Activated CD8-positive, alpha-beta T cell treated with anti-CD3 and anti-CD28 coated beads, Interleukin-2, amount 10 ng/mL, durations not matched to agents 7 days and 5 days (primary cell): Measurements from ENCODE around the gene RELB. TPM values are rescaled to one million over a fixed set of nuclear protein-coding genes. Genes with fewer than 3 reads are reported as not detected.
A peak's percentile ranks its signal among the peaks of the same experiment; 100 is the strongest.

Experiments
- ATAC-seq: fragments of 150-1000 bp; cut with Tn5 transposase; one replicate; pipeline ENCODE4 v1.10.0; 2021; ENCODE audit warnings: moderate library complexity
- CTCF ChIA-PET: fragments of 350-600 bp; sonication (Branson Sonifier 250); formaldehyde crosslinking; loops from one replicate; lab custom pipeline; 2021; ENCODE audit warnings: antibody characterized with exemption; lab: Charles Lee
- POLR2A ChIA-PET: fragments of 350-600 bp; sonication (Branson Sonifier 250); formaldehyde crosslinking; loops from one replicate; lab custom pipeline; 2021; ENCODE audit warnings: antibody characterized with exemption; lab: Charles Lee
- DNase-seq: peaks from one replicate; pipeline ENCODE4 v3.0.0-alpha.2; 2020
- H3K27ac Mint-ChIP-seq: one replicate; pipeline ENCODE4 v1.8.0; 2021; ENCODE audit warnings: mild to moderate bottlenecking, mixed read lengths
- H3K27me3 Mint-ChIP-seq: one replicate; pipeline ENCODE4 v1.8.0; 2021; ENCODE audit warnings: low read depth, mixed read lengths
- H3K36me3 Mint-ChIP-seq: one replicate; pipeline ENCODE4 v1.8.0; 2021; ENCODE audit warnings: low read depth, mixed read lengths
- H3K4me1 Mint-ChIP-seq: one replicate; pipeline ENCODE4 v1.8.0; 2021; ENCODE audit warnings: low read depth, mixed read lengths
- H3K4me3 Mint-ChIP-seq: one replicate; pipeline ENCODE4 v1.8.0; 2021; ENCODE audit warnings: mild to moderate bottlenecking, mixed read lengths
- H3K9me3 Mint-ChIP-seq: one replicate; pipeline ENCODE4 v1.8.0; 2022; ENCODE audit warnings: mixed read lengths; ENCODE audit not compliant: insufficient read depth
- total RNA-seq, 2 experiments: library from RNA; stranded (reverse); gene quantifications; one replicate each; pipeline ENCODE4 v1.2.3, GENCODE V29; 2021

Gene RELB, protein sequence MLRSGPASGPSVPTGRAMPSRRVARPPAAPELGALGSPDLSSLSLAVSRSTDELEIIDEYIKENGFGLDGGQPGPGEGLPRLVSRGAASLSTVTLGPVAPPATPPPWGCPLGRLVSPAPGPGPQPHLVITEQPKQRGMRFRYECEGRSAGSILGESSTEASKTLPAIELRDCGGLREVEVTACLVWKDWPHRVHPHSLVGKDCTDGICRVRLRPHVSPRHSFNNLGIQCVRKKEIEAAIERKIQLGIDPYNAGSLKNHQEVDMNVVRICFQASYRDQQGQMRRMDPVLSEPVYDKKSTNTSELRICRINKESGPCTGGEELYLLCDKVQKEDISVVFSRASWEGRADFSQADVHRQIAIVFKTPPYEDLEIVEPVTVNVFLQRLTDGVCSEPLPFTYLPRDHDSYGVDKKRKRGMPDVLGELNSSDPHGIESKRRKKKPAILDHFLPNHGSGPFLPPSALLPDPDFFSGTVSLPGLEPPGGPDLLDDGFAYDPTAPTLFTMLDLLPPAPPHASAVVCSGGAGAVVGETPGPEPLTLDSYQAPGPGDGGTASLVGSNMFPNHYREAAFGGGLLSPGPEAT
- total RNA-seq, result 10 to 100 TPM in 1 of 2 experiments, 1 to 10 TPM in 1; 8.7 to 10.2 TPM

DNA sequence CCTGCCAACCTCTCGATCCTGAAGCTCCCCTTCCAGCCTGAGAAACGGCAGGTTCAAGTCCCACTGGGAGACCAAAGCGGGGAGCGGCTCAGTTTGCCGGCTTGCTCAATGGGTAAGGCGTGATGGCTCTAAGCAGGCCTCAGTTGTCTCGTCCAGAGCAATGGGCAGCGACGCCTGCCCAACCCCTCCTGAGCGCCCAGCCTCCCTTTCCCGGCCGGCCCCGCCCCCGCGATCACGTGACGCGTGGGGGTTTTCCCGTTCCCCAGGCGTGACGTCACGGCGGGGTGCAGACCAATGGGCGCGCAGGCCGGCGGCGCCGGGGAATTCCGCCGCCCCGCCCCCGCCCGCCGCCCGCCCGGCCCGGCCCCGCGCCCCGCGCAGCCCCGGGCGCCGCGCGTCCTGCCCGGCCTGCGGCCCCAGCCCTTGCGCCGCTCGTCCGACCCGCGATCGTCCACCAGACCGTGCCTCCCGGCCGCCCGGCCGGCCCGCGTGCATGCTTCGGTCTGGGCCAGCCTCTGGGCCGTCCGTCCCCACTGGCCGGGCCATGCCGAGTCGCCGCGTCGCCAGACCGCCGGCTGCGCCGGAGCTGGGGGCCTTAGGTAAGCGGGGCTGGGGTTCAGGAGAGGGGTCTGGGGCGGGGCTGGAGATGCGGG, at the start of gene RELB:
TSS of gene RELB (plus strand) at position 378 of the 653 bp plus-strand sequence. CDS start at position 494, 116 bp downstream.
- H3K9me3 Mint-ChIP-seq, result no peaks in the 10 kb centered on the region
- ChIA-PET POLR2A (interaction anchor here (0.5 to 2.8 kb wide), 14 partner anchors 9 to 153 kb away, joined by 3 to 26 read pairs (median 4); partner anchors contain the start of genes CLASRP and PPP1R37), CTCF (interaction anchor here (1.0 to 1.5 kb wide), 3 partner anchors 12 to 218 kb away, joined by 3 to 4 read pairs (median 4); no protein-coding TSS in a partner anchor)

DNA sequence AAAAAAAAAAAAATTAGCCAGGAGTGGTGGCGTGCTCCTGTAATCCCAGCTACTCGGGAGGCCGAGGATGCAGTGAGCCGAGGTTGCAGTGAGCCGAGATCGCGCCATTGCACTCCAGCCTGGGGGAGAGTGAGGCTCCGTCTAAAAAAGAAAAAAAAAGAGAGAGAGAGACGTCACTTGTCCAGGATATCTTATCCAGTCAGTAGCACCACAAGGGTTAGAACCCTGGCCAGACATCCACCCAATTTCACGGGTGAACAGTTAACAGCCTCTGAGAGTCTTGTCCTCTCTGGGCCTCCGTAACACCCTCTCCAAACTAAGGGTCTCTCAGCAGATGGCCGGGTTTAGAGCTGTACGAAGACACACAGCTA, 47.0 kb upstream of the RELB start:
- no peaks in the 10 kb centered on the region for H3K36me3 Mint-ChIP-seq
- DNase-seq, result no peak
- H3K4me1 Mint-ChIP-seq, result peaks cover 39% of the 10 kb centered on the region
- POLR2A ChIA-PET, result interaction anchor here (0.7 to 1.5 kb wide), 6 partner anchors 10 to 204 kb away, joined by 3 to 9 read pairs (median 4); partner anchors contain the start of genes APOC1, RELB and TOMM40
- CTCF ChIA-PET, result interaction anchor here (1.1 to 2.9 kb wide), 5 partner anchors 43 to 300 kb away, joined by 3 to 34 read pairs (median 5); partner anchors contain the start of genes APOE and CLASRP
- ATAC-seq, result no peak
- H3K27ac Mint-ChIP-seq, result peak overlapping the region; percentile 98
- no peaks in the 10 kb centered on the region for H3K9me3 Mint-ChIP-seq
- H3K27me3 Mint-ChIP-seq, result no peaks in the 10 kb centered on the region
- H3K4me3 Mint-ChIP-seq, result peak overlapping the region; percentile 95

More for the DNA sequence above, at the start of gene RELB:
- H3K27ac Mint-ChIP-seq, result peak within 1 kb of the TSS; percentile 99
- ATAC-seq (peak; percentile 78), DNase-seq (peak; percentile 92)
- H3K27me3 Mint-ChIP-seq, result no peaks in the 10 kb centered on the region
- H3K4me3 Mint-ChIP-seq, result peak within 1 kb of the TSS; percentile 92
- H3K4me1 Mint-ChIP-seq, result peaks cover 15% of the 10 kb centered on the region
- H3K36me3 Mint-ChIP-seq, result peaks cover 3% of the 10 kb centered on the region

DNA sequence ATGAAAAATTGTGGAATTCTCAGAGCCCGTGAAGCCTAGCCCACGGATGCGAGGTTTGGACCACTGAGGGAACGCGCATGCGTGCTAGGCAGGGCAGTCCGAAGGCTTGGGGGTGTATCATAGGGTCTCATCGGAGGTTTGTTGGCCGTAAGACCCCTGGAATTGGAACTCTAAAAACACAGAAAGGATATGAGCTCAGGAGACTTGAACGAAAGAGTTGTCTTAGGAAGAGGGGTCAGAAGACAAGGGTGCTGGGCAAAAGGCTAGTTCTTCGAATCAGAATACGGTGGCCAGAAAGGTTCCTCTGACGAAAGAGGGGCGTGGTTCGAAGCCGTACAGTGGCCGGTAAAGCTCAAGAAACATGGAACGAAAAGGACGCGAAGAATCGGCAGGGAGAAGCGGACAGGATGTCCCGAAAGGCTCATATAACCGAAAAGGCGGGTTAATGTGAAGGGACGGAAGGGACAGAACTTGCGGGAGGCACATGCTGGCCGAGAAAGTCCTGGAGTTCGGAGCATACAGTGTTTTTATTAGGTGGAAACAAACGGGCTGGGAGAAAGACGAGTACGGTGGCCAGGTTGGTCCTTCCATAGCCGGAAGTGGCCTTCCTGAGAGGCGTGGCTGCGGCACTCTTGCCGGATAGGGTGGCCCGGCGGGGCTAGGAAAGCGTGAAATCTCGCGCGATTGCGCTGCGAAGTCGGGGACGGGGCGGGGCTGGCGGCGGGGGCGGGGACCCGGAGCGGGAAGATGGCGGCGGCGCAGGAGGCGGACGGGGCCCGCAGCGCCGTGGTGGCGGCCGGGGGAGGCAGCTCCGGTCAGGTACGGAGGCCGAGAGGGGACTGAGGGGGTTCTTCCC, 46.4 kb upstream of the RELB start, which contains the start of gene CLPTM1:
TSS of gene CLPTM1 (plus strand) at position 732 of the 856 bp plus-strand sequence. CDS start at position 748, 16 bp downstream.
- DNase-seq (peak; percentile 98), ATAC-seq (peak; percentile 93)
- CTCF ChIA-PET, result interaction anchor here (1.1 to 1.2 kb wide), 2 partner anchors 63 to 84 kb away, joined by 3 to 5 read pairs; partner anchors contain the start of gene CLASRP
- no peaks in the 10 kb centered on the region for H3K9me3 Mint-ChIP-seq
- no peaks in the 10 kb centered on the region for H3K36me3 Mint-ChIP-seq
- H3K27ac Mint-ChIP-seq, result peak within 1 kb of the TSS; percentile 98
- peak within 1 kb of the TSS; percentile 95 for H3K4me3 Mint-ChIP-seq
- peaks cover 39% of the 10 kb centered on the region for H3K4me1 Mint-ChIP-seq
- POLR2A ChIA-PET, result interaction anchor here (0.7 to 1.5 kb wide), 8 partner anchors 9 to 311 kb away, joined by 3 to 9 read pairs (median 3); partner anchors contain the start of genes APOC1, PVR, RELB and TOMM40
- H3K27me3 Mint-ChIP-seq, result no peaks in the 10 kb centered on the region

DNA sequence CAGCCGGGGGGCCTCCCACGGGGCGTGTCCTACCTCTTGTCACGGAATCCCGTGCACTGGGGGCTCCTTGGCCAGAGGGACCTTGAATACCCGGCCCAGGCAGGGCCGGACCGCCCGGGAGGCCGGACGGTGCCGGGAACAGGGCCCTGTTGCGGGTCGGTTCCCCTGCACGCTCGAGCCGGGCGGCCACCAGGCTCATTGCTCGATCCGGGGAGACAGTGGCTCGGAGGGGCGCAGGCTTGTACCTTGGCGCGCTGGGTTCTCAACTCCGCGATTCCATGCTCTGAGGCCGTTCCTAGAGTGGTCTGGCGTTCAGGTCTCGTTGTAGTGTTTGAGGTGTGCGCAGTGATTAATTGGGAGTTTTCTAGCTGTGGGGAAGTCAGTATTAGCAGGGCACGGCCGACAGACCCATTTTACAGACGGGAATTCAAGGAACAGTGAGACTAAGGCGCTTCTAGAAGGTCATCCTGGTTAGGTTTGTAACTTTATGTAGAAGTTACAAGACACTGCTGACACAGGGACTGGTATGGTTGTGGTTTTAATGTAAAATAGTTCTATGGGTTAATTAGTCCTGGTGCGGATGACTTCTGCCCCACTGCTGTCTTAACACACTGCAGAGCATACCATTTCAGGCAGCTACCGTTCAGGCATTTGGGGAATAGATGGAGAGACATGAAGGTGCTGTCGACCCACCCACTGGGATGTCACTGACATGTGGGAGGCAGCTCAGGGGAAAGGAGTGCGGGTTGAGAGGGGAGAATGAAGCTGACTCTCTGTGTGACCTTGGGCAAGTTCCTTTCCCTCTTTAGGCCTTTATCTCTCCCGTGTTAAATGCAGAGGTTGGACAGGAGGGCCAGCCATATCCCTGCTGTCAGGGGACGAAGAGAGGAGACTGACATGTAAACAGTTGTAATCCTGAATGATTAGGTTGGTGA, 45.5 kb upstream of the RELB start:
- H3K27ac Mint-ChIP-seq, result peak overlapping the region; percentile 98
- no peak for ATAC-seq
- H3K36me3 Mint-ChIP-seq, result no peaks in the 10 kb centered on the region
- H3K4me3 Mint-ChIP-seq, result peak overlapping the region; percentile 95
- POLR2A ChIA-PET, result interaction anchor here (1.0 to 1.3 kb wide), 3 partner anchors 9 to 65 kb away, joined by 3 to 5 read pairs (median 3); partner anchors contain the start of gene TOMM40
- H3K4me1 Mint-ChIP-seq, result peaks cover 39% of the 10 kb centered on the region
- no peaks in the 10 kb centered on the region for H3K9me3 Mint-ChIP-seq
- CTCF ChIA-PET, result interaction anchor here (1.1 to 1.9 kb wide), 2 partner anchors 83 to 104 kb away, joined by 4 to 5 read pairs; partner anchors contain the start of gene CLASRP
- H3K27me3 Mint-ChIP-seq, result no peaks in the 10 kb centered on the region
- no peak for DNase-seq

DNA sequence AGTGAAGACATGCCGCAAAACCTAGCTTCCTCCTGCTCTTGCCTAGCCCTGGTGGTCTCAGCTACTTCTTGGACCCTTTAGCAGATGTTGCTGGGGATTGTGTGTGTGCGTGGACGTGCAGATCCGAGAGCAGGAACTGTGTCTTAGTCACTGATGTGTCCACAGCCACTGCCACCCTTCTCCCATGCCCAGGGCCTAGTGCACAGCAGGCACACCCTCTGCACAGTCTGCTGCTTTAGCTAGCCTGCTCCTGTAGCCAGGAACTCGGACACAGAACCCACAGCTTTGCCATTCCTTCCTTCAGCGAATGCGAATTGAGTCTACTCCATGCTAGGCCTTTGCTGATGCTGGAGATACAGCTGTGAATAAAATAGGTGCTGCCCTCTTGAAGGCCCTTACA, 43.7 kb upstream of the RELB start:
- POLR2A ChIA-PET, result interaction anchor here (0.9 kb wide), 1 partner anchor 43 kb away, joined by 3 read pairs; no protein-coding TSS in a partner anchor
- Mint-ChIP-seq H3K36me3 (peaks cover 3% of the 10 kb centered on the region), H3K27ac (no peak overlapping the region), H3K27me3 (no peaks in the 10 kb centered on the region), H3K9me3 (no peaks in the 10 kb centered on the region), H3K4me1 (peaks cover 39% of the 10 kb centered on the region), H3K4me3 (no peak overlapping the region)
- DNase-seq, result no peak
- CTCF ChIA-PET, result interaction anchor here (0.5 to 1.9 kb wide), 3 partner anchors 55 to 117 kb away, joined by 3 to 4 read pairs (median 3); no protein-coding TSS in a partner anchor
- ATAC-seq, result no peak

DNA sequence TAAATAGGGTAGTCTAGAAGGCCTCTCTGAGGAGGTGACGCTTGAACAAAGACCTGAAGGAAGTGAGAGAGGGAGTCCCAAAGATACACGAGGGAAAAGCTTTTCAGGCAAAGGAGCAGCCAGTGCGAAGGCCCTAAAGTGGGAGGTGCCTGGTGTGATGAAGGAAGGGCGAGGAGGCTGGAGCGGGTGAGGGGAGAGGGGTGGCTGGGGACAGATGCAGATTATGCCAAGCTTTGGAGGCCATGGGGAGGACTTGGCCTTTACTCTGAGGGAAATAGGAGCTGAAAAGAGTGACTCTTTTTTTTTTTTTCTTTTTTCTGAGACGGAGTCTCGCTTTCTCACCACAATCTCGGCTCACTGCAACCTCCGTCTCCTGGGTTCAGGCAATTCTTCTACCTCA, 43.2 kb upstream of the RELB start:
- no peak overlapping the region for H3K27ac Mint-ChIP-seq
- peaks cover 39% of the 10 kb centered on the region for H3K4me1 Mint-ChIP-seq
- H3K4me3 Mint-ChIP-seq, result no peak overlapping the region
- ATAC-seq (no peak), DNase-seq (no peak)
- POLR2A ChIA-PET, result interaction anchor here (0.9 kb wide), 1 partner anchor 43 kb away, joined by 3 read pairs; no protein-coding TSS in a partner anchor
- H3K9me3 Mint-ChIP-seq, result no peaks in the 10 kb centered on the region
- peaks cover 3% of the 10 kb centered on the region for H3K36me3 Mint-ChIP-seq
- H3K27me3 Mint-ChIP-seq, result no peaks in the 10 kb centered on the region
- CTCF ChIA-PET, result interaction anchor here (1.3 kb wide), 1 partner anchor 167 kb away, joined by 3 read pairs; no protein-coding TSS in a partner anchor

DNA sequence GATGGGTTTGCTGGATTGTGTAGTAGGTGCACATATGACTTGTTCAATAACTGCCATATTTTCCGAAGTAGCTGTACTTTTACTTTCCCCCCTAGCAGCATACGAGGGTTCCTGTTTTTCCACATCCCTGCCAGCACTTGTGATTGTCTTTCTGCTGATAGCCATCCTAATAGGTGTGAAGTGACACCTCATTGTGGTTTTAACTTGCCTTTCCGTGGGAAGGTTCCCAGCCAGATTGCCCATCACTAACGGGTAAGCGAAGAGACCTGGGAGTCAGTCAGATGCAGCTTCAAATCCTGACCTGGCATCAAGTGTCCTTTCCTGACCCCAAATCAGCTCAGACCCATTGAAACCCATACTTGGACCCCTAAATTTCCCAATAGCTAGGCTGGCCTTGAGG, 41.6 kb upstream of the RELB start:
- Mint-ChIP-seq H3K27me3 (no peaks in the 10 kb centered on the region), H3K4me1 (peaks cover 29% of the 10 kb centered on the region), H3K9me3 (no peaks in the 10 kb centered on the region), H3K27ac (no peak overlapping the region), H3K4me3 (no peak overlapping the region), H3K36me3 (peaks cover 6% of the 10 kb centered on the region)
- ChIA-PET CTCF (interaction anchor here (1.0 kb wide), 1 partner anchor 29 kb away, joined by 3 read pairs; no protein-coding TSS in a partner anchor), POLR2A (interaction anchor here (0.6 kb wide), 1 partner anchor 257 kb away, joined by 4 read pairs; no protein-coding TSS in a partner anchor)
- DNase-seq (no peak), ATAC-seq (no peak)

DNA sequence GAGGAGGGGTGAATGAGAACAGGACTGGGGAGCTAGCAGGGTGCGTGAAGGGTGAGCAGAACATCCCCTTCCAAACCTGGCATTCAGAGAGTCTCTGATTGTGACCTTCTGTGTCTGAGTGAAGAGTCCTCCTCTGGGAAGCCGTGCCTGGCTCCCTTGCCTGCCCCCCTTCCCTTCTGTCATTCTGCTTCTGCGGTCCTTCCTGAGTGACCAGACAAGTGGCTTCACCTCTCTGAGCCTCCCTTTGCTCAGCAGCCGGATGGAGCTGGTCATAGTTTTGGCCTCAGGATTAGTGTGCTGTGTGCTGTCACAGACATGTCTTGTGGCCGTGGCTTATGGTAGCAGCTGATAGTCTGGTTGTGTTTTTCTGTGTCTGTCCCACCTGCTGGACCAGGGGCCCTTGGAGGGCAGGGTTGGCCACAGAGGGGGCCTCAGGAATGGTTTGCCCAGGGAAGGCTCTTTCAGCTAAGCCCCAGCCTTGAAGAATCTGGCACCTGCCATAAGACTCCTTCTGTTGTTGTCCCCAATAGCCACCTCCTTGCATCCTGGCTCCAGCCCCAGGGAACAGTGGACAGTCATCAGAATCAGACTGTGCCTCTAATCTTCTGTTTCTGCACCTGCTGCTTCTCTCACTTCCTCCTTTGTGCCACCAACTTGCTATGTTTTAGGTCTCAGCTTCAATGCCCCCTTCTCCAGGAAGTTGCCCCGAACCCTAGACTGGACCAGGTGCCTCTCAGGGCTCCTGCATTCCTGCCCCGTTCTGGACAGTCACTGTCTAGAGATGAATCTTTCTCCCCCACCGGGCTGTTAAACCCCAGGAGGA, 40.1 kb upstream of the RELB start:
- H3K4me1 Mint-ChIP-seq, result peaks cover 23% of the 10 kb centered on the region
- no peaks in the 10 kb centered on the region for H3K9me3 Mint-ChIP-seq
- no peaks in the 10 kb centered on the region for H3K27me3 Mint-ChIP-seq
- DNase-seq (no peak), ATAC-seq (no peak)
- ChIA-PET CTCF (interaction anchor here (1.5 kb wide), 1 partner anchor 99 kb away, joined by 5 read pairs; no protein-coding TSS in a partner anchor), POLR2A (interaction anchor here (0.6 kb wide), 1 partner anchor 31 kb away, joined by 3 read pairs; no protein-coding TSS in a partner anchor)
- H3K4me3 Mint-ChIP-seq, result no peak overlapping the region
- peaks cover 11% of the 10 kb centered on the region for H3K36me3 Mint-ChIP-seq
- H3K27ac Mint-ChIP-seq, result peak overlapping the region; percentile 45

DNA sequence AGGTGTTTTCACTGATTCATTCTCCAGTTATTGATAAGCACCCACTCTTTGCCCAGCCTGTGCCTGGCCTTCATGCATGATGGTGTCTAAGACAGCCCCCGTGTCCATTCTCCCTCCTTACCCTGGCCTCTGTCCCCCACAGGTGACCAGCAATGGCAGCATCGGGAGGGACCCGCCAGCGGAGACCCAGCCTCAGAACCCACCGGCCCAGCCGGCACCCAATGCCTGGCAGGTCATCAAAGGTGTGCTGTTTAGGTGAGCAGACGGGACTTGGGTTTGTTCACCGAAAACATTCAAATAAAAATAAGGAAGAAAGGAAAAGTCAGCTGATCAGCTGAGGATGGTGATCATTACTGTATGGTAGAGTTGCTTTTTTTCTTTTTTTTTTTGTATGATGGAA, 39.4 kb upstream of the RELB start:
- Mint-ChIP-seq H3K9me3 (no peaks in the 10 kb centered on the region), H3K27me3 (no peaks in the 10 kb centered on the region), H3K36me3 (peaks cover 11% of the 10 kb centered on the region), H3K4me3 (no peak overlapping the region), H3K27ac (no peak overlapping the region), H3K4me1 (peaks cover 16% of the 10 kb centered on the region)
- ATAC-seq (no peak), DNase-seq (no peak)
- POLR2A ChIA-PET, result no interaction called here
- CTCF ChIA-PET, result interaction anchor here (1.7 kb wide), 1 partner anchor 27 kb away, joined by 6 read pairs; no protein-coding TSS in a partner anchor
